ENCODE results near the gene SHOC2.

Gene SHOC2

GRCh38 chr10:111004016-111004415 is 84.6 kb downstream of the SHOC2 start:
- Mint-ChIP-seq H3K9me3 (no peaks in the 10 kb centered on the region), H3K27me3 (no peaks in the 10 kb centered on the region), H3K36me3 (ENCODE audit: low read depth) (peaks cover 63% of the 10 kb centered on the region), H3K4me1 (ENCODE audit: low read depth) (peaks cover 3% of the 10 kb centered on the region), H3K4me3 (no peak overlapping the region), H3K27ac (no peak overlapping the region)
- DNase-seq: no peak

GRCh38 chr10:111007486-111007885 is 88.1 kb downstream of the SHOC2 start:
- no peaks in the 10 kb centered on the region for H3K9me3 Mint-ChIP-seq
- no peak for DNase-seq
- H3K4me3 Mint-ChIP-seq: no peak overlapping the region
- no peak overlapping the region for H3K27ac Mint-ChIP-seq
- H3K4me1 Mint-ChIP-seq (ENCODE audit: low read depth): peaks cover 3% of the 10 kb centered on the region
- no peaks in the 10 kb centered on the region for H3K27me3 Mint-ChIP-seq
- H3K36me3 Mint-ChIP-seq (ENCODE audit: low read depth): peaks cover 68% of the 10 kb centered on the region

GRCh38 chr10:111015181-111015580 is 95.8 kb downstream of the SHOC2 start:
- H3K4me3 Mint-ChIP-seq: no peak overlapping the region
- H3K27me3 Mint-ChIP-seq: no peaks in the 10 kb centered on the region
- H3K4me1 Mint-ChIP-seq (ENCODE audit: low read depth): peaks cover 8% of the 10 kb centered on the region
- DNase-seq: no peak
- peaks cover 69% of the 10 kb centered on the region for H3K36me3 Mint-ChIP-seq (ENCODE audit: low read depth)
- no peaks in the 10 kb centered on the region for H3K9me3 Mint-ChIP-seq
- H3K27ac Mint-ChIP-seq: no peak overlapping the region

- Mint-ChIP-seq H3K4me3 (no peak overlapping the region), H3K27ac (no peak overlapping the region), H3K27me3 (no peaks in the 10 kb centered on the region), H3K36me3 (ENCODE audit: low read depth) (peaks cover 73% of the 10 kb centered on the region), H3K9me3 (peaks cover 5% of the 10 kb centered on the region), H3K4me1 (ENCODE audit: low read depth) (peaks cover 8% of the 10 kb centered on the region)
- no peak for DNase-seq
These were observed 97.7 kb downstream of the SHOC2 start for GRCh38 chr10:111017098-111017497.

GRCh38 chr10:111018021-111018420 is 98.6 kb downstream of the SHOC2 start:
- no peak for DNase-seq
- H3K27me3 Mint-ChIP-seq: no peaks in the 10 kb centered on the region
- H3K9me3 Mint-ChIP-seq: peaks cover 11% of the 10 kb centered on the region
- H3K4me3 Mint-ChIP-seq: no peak overlapping the region
- H3K4me1 Mint-ChIP-seq (ENCODE audit: low read depth): peaks cover 8% of the 10 kb centered on the region
- peaks cover 74% of the 10 kb centered on the region for H3K36me3 Mint-ChIP-seq (ENCODE audit: low read depth)
- H3K27ac Mint-ChIP-seq: no peak overlapping the region

- H3K36me3 Mint-ChIP-seq (ENCODE audit: low read depth): peaks cover 59% of the 10 kb centered on the region
- no peaks in the 10 kb centered on the region for H3K27me3 Mint-ChIP-seq
- H3K4me1 Mint-ChIP-seq (ENCODE audit: low read depth): peaks cover 3% of the 10 kb centered on the region
- H3K9me3 Mint-ChIP-seq: peaks cover 38% of the 10 kb centered on the region
- DNase-seq: no peak
- H3K27ac Mint-ChIP-seq: no peak overlapping the region
- H3K4me3 Mint-ChIP-seq: no peak overlapping the region
These were observed 103.7 kb downstream of the SHOC2 start for GRCh38 chr10:111023060-111023459.

- Mint-ChIP-seq H3K4me1 (ENCODE audit: low read depth) (peaks cover 8% of the 10 kb centered on the region), H3K9me3 (peaks cover 45% of the 10 kb centered on the region), H3K27me3 (no peaks in the 10 kb centered on the region), H3K27ac (no peak overlapping the region), H3K4me3 (no peak overlapping the region), H3K36me3 (ENCODE audit: low read depth) (peaks cover 46% of the 10 kb centered on the region)
- no peak for DNase-seq
These were observed 110.8 kb downstream of the SHOC2 start for GRCh38 chr10:111030042-111030750.

- no peak overlapping the region for H3K4me3 Mint-ChIP-seq
- H3K27ac Mint-ChIP-seq: no peak overlapping the region
- H3K27me3 Mint-ChIP-seq: peaks cover 3% of the 10 kb centered on the region
- peaks cover 35% of the 10 kb centered on the region for H3K9me3 Mint-ChIP-seq
- H3K4me1 Mint-ChIP-seq (ENCODE audit: low read depth): peaks cover 8% of the 10 kb centered on the region
- peaks cover 28% of the 10 kb centered on the region for H3K36me3 Mint-ChIP-seq (ENCODE audit: low read depth)
- no peak for DNase-seq
These were observed 115.3 kb downstream of the SHOC2 start for GRCh38 chr10:111034598-111035310.

- Mint-ChIP-seq H3K9me3 (peaks cover 38% of the 10 kb centered on the region), H3K36me3 (ENCODE audit: low read depth) (peaks cover 23% of the 10 kb centered on the region), H3K4me3 (no peak overlapping the region), H3K27me3 (peaks cover 5% of the 10 kb centered on the region), H3K27ac (no peak overlapping the region), H3K4me1 (ENCODE audit: low read depth) (peaks cover 2% of the 10 kb centered on the region)
- DNase-seq: no peak
These were observed 116.1 kb downstream of the SHOC2 start for GRCh38 chr10:111035542-111035941.

GRCh38 chr10:111037858-111038257 is 118.5 kb downstream of the SHOC2 start:
- peaks cover 10% of the 10 kb centered on the region for H3K36me3 Mint-ChIP-seq (ENCODE audit: low read depth)
- DNase-seq: no peak
- H3K27ac Mint-ChIP-seq: no peak overlapping the region
- peaks cover 7% of the 10 kb centered on the region for H3K27me3 Mint-ChIP-seq
- H3K4me3 Mint-ChIP-seq: no peak overlapping the region
- no peaks in the 10 kb centered on the region for H3K4me1 Mint-ChIP-seq (ENCODE audit: low read depth)
- peaks cover 41% of the 10 kb centered on the region for H3K9me3 Mint-ChIP-seq

GRCh38 chr10:111039522-111039921 is 120.1 kb downstream of the SHOC2 start:
- no peak overlapping the region for H3K4me3 Mint-ChIP-seq
- no peaks in the 10 kb centered on the region for H3K4me1 Mint-ChIP-seq (ENCODE audit: low read depth)
- peaks cover 37% of the 10 kb centered on the region for H3K9me3 Mint-ChIP-seq
- peaks cover 5% of the 10 kb centered on the region for H3K36me3 Mint-ChIP-seq (ENCODE audit: low read depth)
- peaks cover 16% of the 10 kb centered on the region for H3K27me3 Mint-ChIP-seq
- H3K27ac Mint-ChIP-seq: no peak overlapping the region
- DNase-seq: no peak

- Mint-ChIP-seq H3K4me1 (ENCODE audit: low read depth) (no peaks in the 10 kb centered on the region), H3K9me3 (peaks cover 15% of the 10 kb centered on the region), H3K4me3 (no peak overlapping the region), H3K27me3 (peaks cover 31% of the 10 kb centered on the region), H3K27ac (no peak overlapping the region), H3K36me3 (ENCODE audit: low read depth) (no peaks in the 10 kb centered on the region)
- DNase-seq: no peak
These were observed 137.6 kb downstream of the SHOC2 start for GRCh38 chr10:111057006-111057405.
